Fibroblast of mammary gland (primary cell): ENCODE data around the gene PGAP3.
A peak's percentile ranks its signal among the peaks of the same experiment; 100 is the strongest.

Experiments
- DNase-seq: peaks from one replicate; pipeline ENCODE4 v3.0.0-alpha.2; 2010; ENCODE audit warnings: low read depth
- H3K4me3 ChIP-seq: 2 replicates; pipeline ENCODE4 v1.5.1; 2011; ENCODE audit warnings: low read depth, mild to moderate bottlenecking, low read length, moderate library complexity; ENCODE audit not compliant: control insufficient read depth
- CTCF ChIP-seq: conservative IDR thresholded peaks from 2 replicates; pipeline ENCODE4 v1.5.1; 2011; ENCODE audit warnings: low read depth, low read length, inconsistent platforms; ENCODE audit not compliant: control insufficient read depth, insufficient read depth

Gene PGAP3, protein sequence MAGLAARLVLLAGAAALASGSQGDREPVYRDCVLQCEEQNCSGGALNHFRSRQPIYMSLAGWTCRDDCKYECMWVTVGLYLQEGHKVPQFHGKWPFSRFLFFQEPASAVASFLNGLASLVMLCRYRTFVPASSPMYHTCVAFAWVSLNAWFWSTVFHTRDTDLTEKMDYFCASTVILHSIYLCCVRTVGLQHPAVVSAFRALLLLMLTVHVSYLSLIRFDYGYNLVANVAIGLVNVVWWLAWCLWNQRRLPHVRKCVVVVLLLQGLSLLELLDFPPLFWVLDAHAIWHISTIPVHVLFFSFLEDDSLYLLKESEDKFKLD

DNA sequence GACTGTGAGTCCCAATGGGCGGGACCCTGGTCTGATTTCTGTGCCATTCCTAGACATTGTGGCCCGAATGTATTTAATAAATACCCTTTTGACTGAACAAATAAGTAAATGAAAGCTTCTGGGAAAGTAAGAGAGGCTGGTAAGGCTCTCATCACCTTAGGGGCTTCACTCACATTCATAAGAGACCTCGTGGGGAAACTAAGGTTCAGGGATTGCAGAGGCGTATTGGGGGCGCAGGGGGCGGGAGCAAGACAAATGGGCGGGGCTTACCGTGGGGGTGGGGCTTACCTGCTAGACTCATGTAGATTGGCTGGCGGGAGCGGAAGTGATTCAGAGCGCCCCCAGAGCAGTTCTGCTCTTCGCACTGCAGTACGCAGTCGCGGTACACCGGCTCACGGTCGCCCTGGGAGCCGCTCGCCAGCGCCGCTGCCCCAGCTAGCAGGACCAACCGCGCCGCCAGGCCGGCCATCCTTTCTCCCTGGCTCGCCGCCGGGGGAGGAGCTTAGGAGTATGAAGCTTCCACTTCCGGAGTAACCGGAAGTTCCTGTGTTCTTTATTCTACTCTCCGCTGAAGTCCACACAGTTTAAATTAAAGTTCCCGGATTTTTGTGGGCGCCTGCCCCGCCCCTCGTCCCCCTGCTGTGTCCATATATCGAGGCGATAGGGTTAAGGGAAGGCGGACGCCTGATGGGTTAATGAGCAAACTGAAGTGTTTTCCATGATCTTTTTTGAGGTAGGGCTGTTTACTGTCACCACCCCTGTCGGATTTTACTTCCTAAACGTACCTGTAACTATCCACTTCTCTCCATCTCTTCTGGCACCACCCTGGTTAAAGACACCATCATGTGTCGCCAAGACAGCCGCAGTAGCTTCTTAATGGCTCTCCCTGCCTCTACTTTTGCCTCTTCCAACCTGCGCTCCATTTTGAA is at the start of gene PGAP3:
TSS of gene PGAP3 (minus strand) at position 512 of the 929 bp plus-strand sequence. CDS start at position 469, 43 bp downstream.
- DNase-seq = peak; percentile 86
- H3K4me3 ChIP-seq = peak within 1 kb of the TSS; percentile 69
- no peak for TF ChIP-seq CTCF

DNA sequence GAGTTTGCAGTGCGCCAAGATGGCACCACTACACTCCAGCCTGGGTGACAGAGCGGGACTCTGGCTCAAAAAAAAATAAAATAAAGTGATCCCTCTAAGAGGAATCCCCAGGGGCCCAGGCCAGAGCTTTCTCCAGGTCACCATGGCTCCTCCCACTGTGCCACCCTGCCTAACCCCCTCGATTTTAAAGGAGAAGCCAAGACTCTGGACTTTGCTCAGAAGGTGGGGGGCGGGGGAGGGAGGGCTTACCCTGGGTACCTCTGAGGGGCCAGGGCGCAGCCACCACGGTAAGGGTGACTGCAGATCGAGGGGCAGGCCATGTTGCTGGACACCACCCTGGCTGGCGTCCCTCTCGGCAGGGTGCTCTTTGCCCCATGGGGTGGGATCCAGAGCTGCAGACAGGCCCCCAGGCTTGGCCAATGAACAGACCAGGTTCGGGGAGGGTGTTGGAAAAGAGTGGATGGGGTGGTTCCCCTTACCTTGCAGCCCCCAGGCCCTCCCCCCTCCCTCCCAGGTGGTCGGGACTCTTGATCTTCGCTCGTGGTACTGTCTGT is 49.4 kb upstream of the PGAP3 start:
- no peak overlapping the region for H3K4me3 ChIP-seq

DNA sequence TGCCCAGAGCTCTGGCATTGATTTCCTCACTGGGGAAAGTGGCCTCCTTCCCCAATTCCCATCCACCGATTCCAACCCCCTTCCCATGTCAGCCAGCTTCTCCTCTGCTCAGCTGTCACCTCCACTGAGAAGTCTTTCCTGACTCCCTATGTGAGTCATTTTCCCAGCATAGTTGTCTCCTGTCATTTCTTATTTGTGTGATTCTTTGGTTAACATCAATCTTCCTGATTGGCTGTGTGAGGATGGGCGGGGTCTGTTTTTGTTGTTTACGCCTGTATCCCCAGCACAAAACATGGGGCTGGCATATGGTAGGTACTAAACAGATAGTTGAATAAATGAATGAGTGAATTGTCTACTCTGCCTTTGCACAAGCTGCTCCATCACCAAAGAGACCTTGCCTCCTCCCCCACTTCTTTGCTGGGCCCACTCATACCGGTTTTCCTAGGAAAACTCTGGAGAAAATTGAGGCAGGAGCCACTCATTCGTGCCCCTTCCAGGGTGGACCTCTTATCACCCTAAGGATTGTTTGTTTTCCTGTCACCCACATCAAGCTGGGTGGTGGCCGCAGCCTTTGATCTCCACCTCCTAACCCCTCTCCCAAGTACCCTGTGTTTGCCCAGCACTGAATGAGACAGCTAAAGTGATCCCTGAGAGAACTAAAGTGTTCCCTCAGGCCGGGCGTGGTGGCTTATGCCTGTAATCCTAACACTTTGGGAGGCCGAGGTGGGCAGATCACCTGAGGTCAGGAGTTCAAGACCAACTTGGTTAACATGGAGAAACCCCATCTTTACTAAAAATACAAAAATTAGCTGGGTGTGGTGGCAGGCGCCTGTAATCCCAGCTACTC is 48.7 kb upstream of the PGAP3 start:
- H3K4me3 ChIP-seq = no peak overlapping the region
- TF ChIP-seq CTCF = no peak
- peak; percentile 16 for DNase-seq

More for the DNA sequence above, 49.4 kb upstream of the PGAP3 start:
- DNase-seq = no peak
- TF ChIP-seq CTCF = no peak

DNA sequence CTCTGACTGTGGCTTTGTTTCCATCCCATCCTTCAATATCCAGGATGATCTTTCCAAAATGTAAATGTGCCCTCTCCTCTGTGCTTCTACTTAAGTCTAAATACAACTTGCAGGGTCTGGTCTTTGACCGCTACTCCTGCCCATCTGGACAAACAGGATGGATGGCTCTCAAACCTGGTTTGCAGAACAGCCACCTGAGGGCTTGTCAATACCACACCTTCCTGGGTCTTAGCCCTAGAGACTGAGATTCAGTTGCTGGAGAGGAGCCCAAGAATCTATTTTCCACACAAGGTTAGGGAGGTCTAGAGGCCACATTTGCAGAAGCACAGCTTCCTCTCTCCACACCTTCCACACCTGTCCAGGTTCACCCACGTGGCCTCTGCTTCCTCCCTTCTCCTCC is 48.0 kb upstream of the PGAP3 start:
- DNase-seq = no peak
- no peak overlapping the region for H3K4me3 ChIP-seq
- no peak for TF ChIP-seq CTCF

DNA sequence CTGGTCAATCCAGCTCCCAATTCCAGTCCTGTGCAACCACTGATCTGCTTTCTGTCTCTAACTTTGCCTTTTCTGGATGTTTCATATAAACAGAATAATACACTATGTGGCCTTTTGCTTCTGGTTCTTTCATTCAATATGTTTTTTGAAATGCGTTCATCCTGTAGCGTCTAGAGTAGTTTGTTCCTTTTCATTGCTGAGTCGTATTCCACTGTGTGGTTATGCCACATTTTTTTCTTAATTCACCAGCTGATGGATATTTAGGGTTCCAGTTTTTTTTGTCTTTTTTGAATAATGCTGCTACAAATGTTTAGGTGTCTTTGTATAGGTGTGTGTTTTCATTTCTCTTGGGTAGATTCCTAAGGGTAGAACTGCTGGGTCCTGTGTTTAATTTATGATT is 44.7 kb upstream of the PGAP3 start:
- no peak for DNase-seq
- H3K4me3 ChIP-seq = no peak overlapping the region
- no peak for TF ChIP-seq CTCF
